ENCODE measurements around the gene C16orf92.

The C16orf92 gene

GRCh38 chr16:30018731-30019158 lies 4.3 kb upstream of the C16orf92 start:
- no peak for DNase-seq (ENCODE audit: low read depth)
- TF ChIP-seq CTCF (conservative IDR thresholded peaks at IDR 0.05; ENCODE audit: control insufficient read depth, insufficient read depth, low read depth, low read length), result no peak
- no peak overlapping the region for H3K4me3 ChIP-seq (ENCODE audit: control insufficient read depth, low read depth, low read length)

GRCh38 chr16:30023586-30023985 lies 588 bp downstream of the C16orf92 start:
- H3K4me3 ChIP-seq (ENCODE audit: control insufficient read depth, low read depth, low read length), result no peak overlapping the region
- DNase-seq (ENCODE audit: low read depth), result no peak
- TF ChIP-seq CTCF (conservative IDR thresholded peaks at IDR 0.05; ENCODE audit: control insufficient read depth, insufficient read depth, low read depth, low read length), result no peak

- TF ChIP-seq CTCF (conservative IDR thresholded peaks at IDR 0.05; ENCODE audit: control insufficient read depth, insufficient read depth, low read depth, low read length), result no peak
- no peak for DNase-seq (ENCODE audit: low read depth)
- no peak overlapping the region for H3K4me3 ChIP-seq (ENCODE audit: control insufficient read depth, low read depth, low read length)
Observed at GRCh38 chr16:30024451-30024850, 1.5 kb downstream of the C16orf92 start.

- H3K4me3 ChIP-seq (ENCODE audit: control insufficient read depth, low read depth, low read length), result no peak overlapping the region
- no peak for TF ChIP-seq CTCF (conservative IDR thresholded peaks at IDR 0.05; ENCODE audit: control insufficient read depth, insufficient read depth, low read depth, low read length)
- DNase-seq (ENCODE audit: low read depth), result no peak
Observed at GRCh38 chr16:30025156-30025555, 2.2 kb downstream of the C16orf92 start.

- no peak overlapping the region for H3K4me3 ChIP-seq (ENCODE audit: control insufficient read depth, low read depth, low read length)
- DNase-seq (ENCODE audit: low read depth), result no peak
- no peak for TF ChIP-seq CTCF (conservative IDR thresholded peaks at IDR 0.05; ENCODE audit: control insufficient read depth, insufficient read depth, low read depth, low read length)
Observed at GRCh38 chr16:30025574-30025973, 2.6 kb downstream of the C16orf92 start.

GRCh38 chr16:30026449-30026848 lies 3.5 kb downstream of the C16orf92 start:
- H3K4me3 ChIP-seq (ENCODE audit: control insufficient read depth, low read depth, low read length), result no peak overlapping the region
- DNase-seq (ENCODE audit: low read depth), result no peak
- TF ChIP-seq CTCF (conservative IDR thresholded peaks at IDR 0.05; ENCODE audit: control insufficient read depth, insufficient read depth, low read depth, low read length), result no peak

Measured in fibroblast of mammary gland (primary cell).